Measurements from ENCODE around the gene FAU. TPM values are rescaled to one million over a fixed set of nuclear protein-coding genes. Genes with fewer than 3 reads are reported as not detected.
A peak's percentile ranks its signal among the peaks of the same experiment; 100 is the strongest.

Gene FAU
- total RNA-seq, 4 donors from 2014 or later: 524 to 2,189 (median 600) TPM

- WGBS, 2 donors: 93 to 94% methylated on average over 6 of the region's 15 CpGs
- no peaks in the 10 kb centered on the region for H3K27me3 ChIP-seq
- H3K36me3 ChIP-seq: peaks cover 7 to 22% of the 10 kb centered on the region in 2 donors
- intact Hi-C loops (cut with DNase I): no loop called here
- no peak for DNase-seq
- H3K27ac ChIP-seq: no peak overlapping the region
- TF ChIP-seq POLR2A (IDR thresholded peaks at IDR 0.05) (no peak), CTCF (IDR thresholded peaks at IDR 0.05) (no peak)
- no peak overlapping the region for H3K4me3 ChIP-seq (replicated peaks in 1 of 3)
- peaks cover 8 to 17% of the 10 kb centered on the region in 2 donors for H3K4me1 ChIP-seq
- no peaks in the 10 kb centered on the region for H3K9me3 ChIP-seq
Measured at GRCh38 chr11:65087827-65088226, 34.1 kb downstream of the FAU start.

- H3K27ac ChIP-seq: no peak overlapping the region
- TF ChIP-seq POLR2A (IDR thresholded peaks at IDR 0.05) (no peak), CTCF (IDR thresholded peaks at IDR 0.05) (no peak)
- intact Hi-C loops (cut with DNase I): no loop called here
- no peaks in the 10 kb centered on the region for H3K9me3 ChIP-seq
- peaks cover 7 to 22% of the 10 kb centered on the region in 2 donors for H3K36me3 ChIP-seq
- H3K4me1 ChIP-seq: peaks cover 8 to 17% of the 10 kb centered on the region in 2 donors
- H3K27me3 ChIP-seq: no peaks in the 10 kb centered on the region
- 95 to 97% methylated on average over 11 of the region's 11 CpGs for WGBS, 2 donors
- no peak for DNase-seq
- H3K4me3 ChIP-seq (replicated peaks in 1 of 3): no peak overlapping the region
Measured at GRCh38 chr11:65087216-65087615, 34.7 kb downstream of the FAU start.

GRCh38 chr11:65086809-65087208, 35.1 kb downstream of the FAU start:
- no peaks in the 10 kb centered on the region for H3K27me3 ChIP-seq
- 89 to 91% methylated on average over 8 to 9 of the region's 9 CpGs for WGBS, 2 donors
- H3K27ac ChIP-seq: no peak overlapping the region
- H3K36me3 ChIP-seq: peaks cover 7 to 22% of the 10 kb centered on the region in 2 donors
- no peaks in the 10 kb centered on the region for H3K9me3 ChIP-seq
- peaks cover 8 to 17% of the 10 kb centered on the region in 2 donors for H3K4me1 ChIP-seq
- no peak overlapping the region for H3K4me3 ChIP-seq (replicated peaks in 1 of 3)
- intact Hi-C loops (cut with DNase I): no loop called here
- DNase-seq: no peak
- TF ChIP-seq CTCF (IDR thresholded peaks at IDR 0.05) (no peak), POLR2A (IDR thresholded peaks at IDR 0.05) (no peak)

- no peaks in the 10 kb centered on the region for H3K9me3 ChIP-seq
- H3K27me3 ChIP-seq: no peaks in the 10 kb centered on the region
- no peak overlapping the region for H3K4me3 ChIP-seq (replicated peaks in 1 of 3)
- no peak overlapping the region for H3K27ac ChIP-seq
- peaks cover 8 to 17% of the 10 kb centered on the region in 2 donors for H3K4me1 ChIP-seq
- peaks cover 7 to 22% of the 10 kb centered on the region in 2 donors for H3K36me3 ChIP-seq
- DNase-seq: no peak
- intact Hi-C loops (cut with DNase I): loop anchor here (2.0 kb wide), 1 partner anchor 71 kb away; the partner anchor contains the start of gene ARL2
- no peak for TF ChIP-seq CTCF (IDR thresholded peaks at IDR 0.05)
- no peak for TF ChIP-seq POLR2A (IDR thresholded peaks at IDR 0.05)
- WGBS, 2 donors: 95% methylated on average over 4 of the region's 4 CpGs
Measured at GRCh38 chr11:65085446-65085845, 36.5 kb downstream of the FAU start.

- 43 to 65% methylated on average over 18 to 22 of the region's 23 CpGs for WGBS, 2 donors
- intact Hi-C loops (cut with DNase I): loop anchor here (2.0 kb wide), 1 partner anchor 70 kb away; the partner anchor contains the start of gene ARL2
Measured at GRCh38 chr11:65084598-65085375, 37.1 kb downstream of the FAU start.

More at GRCh38 chr11:65084598-65085375, 37.1 kb downstream of the FAU start:
- TF ChIP-seq POLR2A (IDR thresholded peaks at IDR 0.05): no peak
- no peak for TF ChIP-seq CTCF (IDR thresholded peaks at IDR 0.05)
- DNase-seq: no peak
- Histone ChIP-seq H3K27ac (peak overlapping the region in 2 of 3 donors; percentile 87 to 92), H3K4me1 (peaks cover 8 to 17% of the 10 kb centered on the region in 2 donors), H3K4me3 (replicated peaks in 1 of 3) (peak overlapping the region; percentile 44 to 82 (median 56)), H3K9me3 (no peaks in the 10 kb centered on the region), H3K36me3 (peaks cover 7 to 22% of the 10 kb centered on the region in 2 donors), H3K27me3 (no peaks in the 10 kb centered on the region)

Data from thyroid gland (tissue), 4 donors.